SK-N-MC (cell line): ENCODE data around the gene SHMT1.

Source experiments
- EZH2 ChIP-seq: fragments of 200-600 bp; sonication (generic); IDR thresholded peaks from one replicate; pipeline ENCODE4 v1.6.1; 2017; ENCODE audit warnings: antibody characterized with exemption
- FOXP2 ChIP-seq: optimal IDR thresholded peaks from 2 replicates; pipeline ENCODE3; 2011; ENCODE audit warnings: mild to moderate bottlenecking, moderate library complexity; ENCODE audit not compliant: insufficient read depth; ENCODE audit errors: extremely low read length, control extremely low read depth
- POLR2AphosphoS5 ChIP-seq: IDR thresholded peaks from 2 replicates; pipeline ENCODE4 v1.6.1; 2012; ENCODE audit warnings: mild to moderate bottlenecking, low read depth, low read length, borderline replicate concordance

- TF ChIP-seq POLR2AphosphoS5: peak; percentile 70; the same call in 1 of the 2 replicates
- no peak for TF ChIP-seq EZH2
- no peak for TF ChIP-seq FOXP2
These were observed at the start of gene SHMT1 for GRCh38 chr17:18363101-18364049.
